GM18907 (cell line): ENCODE measurements around the gene ZFPM1.

Source experiments
- ATAC-seq: cut with Tn5 transposase; IDR thresholded peaks from one replicate; pipeline ENCODE4 v1.9.1; 2021; ENCODE audit warnings: mild to moderate bottlenecking, moderate library complexity; ENCODE audit not compliant: unreplicated experiment

Gene ZFPM1

DNA sequence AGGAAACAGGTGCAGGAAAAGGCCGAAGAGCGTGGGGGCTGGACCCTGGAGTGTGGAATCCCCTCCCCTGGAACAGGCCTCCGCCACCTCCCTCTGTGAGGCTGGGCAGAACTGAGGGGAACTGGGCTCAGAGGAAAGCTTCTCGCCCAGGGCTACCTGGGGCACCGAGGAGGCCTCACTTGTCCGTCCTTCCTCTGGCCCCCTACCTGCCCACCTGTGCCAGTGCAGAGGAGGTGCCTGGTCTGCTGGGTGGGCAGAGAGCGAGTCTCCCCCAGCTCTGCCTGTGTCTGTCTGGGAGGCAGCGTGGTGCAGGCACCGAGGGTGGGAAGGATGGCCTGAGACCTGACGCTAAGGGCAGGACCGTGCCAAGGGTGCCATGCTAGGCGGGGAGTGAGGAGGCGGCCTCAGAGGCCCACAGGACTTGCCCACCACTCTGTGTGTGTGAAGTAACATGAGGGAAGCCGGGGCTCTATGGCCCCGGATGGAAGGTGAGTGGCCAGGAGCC is 42.2 kb downstream of the ZFPM1 start:
- no peak for ATAC-seq

DNA sequence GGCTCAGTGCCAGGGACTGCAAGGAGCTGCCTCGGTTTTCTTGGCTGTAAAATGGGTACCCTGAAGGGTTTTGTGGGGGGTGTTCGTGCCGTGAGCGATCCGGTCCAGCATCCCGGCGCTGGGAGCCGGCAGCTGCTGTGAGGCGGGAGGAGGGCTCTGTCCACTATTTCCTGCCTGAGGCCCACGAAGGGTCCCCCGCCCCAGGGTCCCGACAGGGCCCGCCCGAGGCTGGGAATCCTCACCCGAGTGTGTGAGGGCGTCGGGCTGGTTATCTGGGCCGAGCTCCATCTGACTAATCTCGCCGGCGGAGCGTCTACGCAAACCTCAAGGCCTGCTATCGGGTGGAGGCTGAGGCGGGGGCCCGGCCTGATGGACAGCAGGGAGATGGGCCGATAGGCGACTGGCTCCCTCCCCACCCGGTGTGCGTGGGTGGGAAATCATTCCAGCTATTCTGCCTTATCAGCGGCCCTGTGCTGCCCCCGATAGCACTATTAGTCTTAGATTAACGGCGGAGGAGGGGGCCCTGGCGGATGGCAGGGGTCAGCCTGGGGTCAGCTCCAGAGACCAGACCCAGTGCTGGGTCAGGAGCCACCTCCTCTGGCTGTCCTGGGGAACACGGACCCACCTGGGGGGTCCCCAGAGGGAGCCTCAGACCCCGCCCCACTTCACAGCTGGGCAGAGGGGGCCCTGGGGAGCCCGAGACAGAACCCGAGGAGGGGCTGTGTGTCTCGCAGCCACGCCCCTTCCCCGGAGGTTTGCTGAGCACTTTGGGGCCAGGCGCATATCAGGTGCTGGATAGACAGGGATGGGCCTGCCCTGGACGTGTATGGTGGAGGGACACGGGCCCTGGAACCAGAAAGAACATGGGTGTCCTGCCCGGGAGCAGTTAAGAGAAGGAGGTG is 44.7 kb downstream of the ZFPM1 start:
- no peak for ATAC-seq

DNA sequence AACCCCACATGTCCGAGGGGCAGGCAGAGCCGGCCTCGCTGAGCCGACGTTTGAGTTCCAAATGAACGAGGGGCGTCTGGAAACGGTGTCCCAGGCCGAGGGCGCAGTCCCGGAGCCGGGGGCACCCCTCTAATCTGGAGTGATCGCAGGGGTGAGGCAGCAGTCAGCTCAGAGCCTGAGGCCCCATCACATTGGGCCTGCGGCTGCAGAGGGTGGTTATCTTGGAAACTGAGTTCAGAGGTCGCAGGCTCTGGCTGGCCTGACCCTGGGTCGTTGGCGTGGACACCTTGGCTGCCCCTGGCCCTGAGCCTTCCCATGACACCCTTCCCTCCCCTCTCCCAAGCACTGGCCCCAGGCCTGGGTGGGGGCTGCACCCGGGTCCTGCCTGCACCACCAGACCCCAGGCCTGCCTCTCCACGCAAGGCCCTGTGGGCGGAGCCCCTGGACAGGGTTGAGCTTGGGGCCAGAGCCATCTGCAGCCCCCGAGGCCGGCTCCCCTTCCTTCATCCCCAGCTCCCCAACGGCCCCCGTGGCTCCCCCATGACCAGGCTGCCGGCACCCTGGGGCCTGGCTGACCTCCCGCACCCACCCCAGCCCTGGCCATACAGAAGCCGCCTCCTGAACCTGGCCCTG is 45.6 kb downstream of the ZFPM1 start:
- ATAC-seq: no peak

DNA sequence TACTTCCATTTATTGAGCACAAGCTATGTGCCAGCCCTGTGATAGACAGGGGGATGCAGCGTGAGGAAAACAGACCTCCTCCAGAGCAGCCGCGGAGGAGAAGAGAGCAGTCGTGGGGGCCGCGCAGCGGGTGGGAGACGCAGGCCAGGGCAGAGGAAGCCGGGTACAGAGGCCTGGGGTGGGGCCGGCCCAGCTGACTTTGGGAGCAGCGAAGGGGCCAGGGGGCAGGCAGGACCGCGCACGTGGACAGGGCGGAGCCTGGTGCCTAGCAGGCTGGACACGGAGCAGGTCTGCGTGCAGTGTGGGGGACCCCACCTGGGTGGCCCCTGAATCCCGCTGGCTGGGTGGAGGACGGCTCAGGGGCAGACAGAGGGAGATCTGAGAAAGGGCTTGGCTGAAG is 46.2 kb downstream of the ZFPM1 start:
- ATAC-seq: no peak

DNA sequence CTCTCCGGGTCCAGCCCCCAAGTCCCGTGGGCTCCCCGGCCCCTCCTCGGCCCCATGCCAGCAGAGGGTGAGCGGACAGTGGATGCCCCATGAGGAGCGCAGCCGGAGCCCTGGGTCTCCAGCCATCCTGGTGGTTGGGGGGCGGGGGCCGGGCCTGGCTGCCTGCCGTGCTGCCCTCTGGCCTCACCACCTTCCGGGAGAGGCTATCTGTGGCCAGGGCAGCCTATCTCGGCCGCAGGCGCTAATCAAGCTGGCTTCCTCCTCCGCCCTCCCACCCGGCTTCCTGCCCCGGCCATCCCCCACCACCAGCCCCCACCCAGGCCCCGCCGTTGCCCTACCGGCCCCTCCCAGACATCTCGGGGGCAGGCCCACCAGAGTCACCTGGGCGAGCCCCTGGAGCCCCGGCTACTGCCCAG is 46.8 kb downstream of the ZFPM1 start:
- no peak for ATAC-seq

DNA sequence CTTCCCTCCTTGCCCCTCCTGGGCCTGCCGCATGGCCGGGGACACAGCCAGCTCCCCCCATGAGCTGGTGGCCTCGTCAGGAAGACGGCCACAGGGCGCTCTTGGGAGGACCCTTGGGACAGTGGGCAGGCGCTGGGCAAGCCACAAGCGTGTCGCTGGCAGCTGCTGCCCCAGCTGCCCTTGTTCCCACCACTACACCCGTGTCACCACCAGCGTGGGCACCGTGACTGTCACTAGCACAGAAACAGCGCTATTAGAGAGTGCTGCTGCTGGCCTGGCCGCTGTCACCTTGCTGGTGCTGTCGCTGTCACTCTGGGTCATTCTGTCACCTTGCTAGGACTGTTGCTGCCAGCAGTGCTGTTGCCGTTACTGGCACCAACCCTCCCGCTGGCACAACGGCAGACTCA is 47.2 kb downstream of the ZFPM1 start:
- no peak for ATAC-seq

DNA sequence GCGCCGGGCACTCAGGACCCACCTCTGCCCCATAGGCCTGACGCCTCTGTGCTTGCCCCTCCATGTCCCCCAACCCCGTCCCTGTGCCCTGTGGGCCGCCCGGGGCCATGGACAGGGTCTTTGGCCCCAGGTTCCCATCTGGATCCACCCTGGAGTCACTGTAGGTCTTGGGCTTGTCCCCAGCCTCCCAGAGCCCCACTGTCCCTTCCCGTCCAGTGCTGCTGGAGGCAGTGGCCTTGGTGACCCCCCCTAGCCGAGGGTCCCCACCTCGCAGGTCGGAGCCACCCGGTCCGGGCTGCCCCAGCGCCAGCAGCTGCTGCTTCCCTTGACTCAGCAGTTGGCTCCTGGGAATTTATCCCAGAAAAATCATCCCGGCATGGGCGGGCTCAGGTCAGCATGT is 49.3 kb downstream of the ZFPM1 start:
- ATAC-seq: no peak

DNA sequence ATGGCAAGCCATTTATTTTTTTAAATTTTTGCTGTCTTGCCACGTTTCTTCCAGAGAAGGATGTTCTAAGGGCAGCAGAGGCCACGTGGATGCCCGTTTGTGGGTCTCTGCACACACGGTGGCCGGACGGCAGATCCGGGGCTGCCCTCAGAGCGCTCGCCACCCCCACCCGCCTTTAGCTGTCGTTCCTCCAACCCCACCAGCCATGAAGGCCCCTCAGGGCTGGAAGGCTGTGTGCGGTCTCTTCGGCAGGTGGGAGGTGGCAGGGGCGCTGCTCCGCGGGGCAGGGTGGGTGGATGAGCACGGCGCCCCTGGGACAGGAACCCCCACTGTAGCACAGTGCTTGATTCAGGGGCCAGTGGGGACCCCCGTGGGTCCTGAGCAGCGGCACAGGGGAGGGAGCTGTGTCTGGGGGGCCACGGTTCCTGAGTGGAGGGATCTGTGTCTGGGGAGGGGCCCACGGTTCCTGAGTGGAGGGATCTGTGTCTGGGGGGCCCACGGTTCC is 49.7 kb downstream of the ZFPM1 start:
- ATAC-seq: no peak

DNA sequence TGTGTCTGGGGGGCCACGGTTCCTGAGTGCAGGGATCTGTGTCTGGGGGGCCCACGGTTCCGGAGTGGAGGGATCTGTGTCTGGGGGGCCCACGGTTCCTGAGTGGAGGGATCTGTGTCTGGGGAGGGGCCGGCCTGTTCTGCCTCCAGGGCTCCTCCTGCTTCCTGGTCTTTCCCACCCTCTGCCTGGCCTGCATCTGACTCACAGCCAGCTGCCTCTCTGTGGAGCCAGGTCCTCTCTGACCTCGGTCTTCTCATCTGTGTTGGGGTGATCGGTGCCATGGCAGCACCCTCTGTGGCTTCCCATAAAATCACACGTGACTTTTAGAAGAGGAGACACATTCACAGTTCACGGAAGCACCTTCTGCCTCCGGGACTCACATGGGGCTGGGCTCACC is 50.3 kb downstream of the ZFPM1 start:
- no peak for ATAC-seq

DNA sequence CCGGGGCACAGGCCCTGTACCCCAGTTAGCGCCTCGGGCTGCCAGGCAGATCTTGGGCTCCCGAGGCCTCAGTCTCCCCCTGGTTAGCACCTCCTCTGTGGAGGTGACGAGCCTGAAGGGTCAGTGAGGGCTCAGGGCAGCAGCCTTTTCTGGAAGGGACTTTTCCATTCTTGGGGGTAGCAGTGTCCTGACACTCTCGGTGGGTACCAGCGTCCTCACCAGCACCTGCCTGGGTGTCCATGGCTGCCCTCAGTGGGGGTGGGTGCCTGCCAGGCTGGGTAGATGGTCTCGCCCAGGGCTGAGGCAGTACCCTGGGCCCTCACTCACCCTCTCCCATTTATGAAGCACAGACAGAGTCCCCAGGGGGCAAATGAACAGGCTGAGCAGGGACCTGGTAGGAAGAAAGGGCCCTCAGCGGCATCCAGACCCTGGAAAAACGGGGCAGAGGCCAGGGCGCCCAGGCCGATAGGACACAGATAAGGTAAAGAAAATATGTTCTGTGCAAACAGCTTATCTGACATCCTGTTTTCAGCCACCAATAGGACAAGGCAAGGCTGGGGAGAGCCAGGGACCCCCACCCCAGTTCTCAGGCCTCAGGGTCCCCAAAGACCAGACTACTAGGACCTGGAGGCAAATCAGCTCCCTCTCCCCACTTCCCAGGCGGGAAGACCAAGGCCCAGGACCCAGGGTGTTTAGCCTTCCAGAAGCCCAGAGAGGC is 50.9 kb downstream of the ZFPM1 start:
- ATAC-seq: no peak

DNA sequence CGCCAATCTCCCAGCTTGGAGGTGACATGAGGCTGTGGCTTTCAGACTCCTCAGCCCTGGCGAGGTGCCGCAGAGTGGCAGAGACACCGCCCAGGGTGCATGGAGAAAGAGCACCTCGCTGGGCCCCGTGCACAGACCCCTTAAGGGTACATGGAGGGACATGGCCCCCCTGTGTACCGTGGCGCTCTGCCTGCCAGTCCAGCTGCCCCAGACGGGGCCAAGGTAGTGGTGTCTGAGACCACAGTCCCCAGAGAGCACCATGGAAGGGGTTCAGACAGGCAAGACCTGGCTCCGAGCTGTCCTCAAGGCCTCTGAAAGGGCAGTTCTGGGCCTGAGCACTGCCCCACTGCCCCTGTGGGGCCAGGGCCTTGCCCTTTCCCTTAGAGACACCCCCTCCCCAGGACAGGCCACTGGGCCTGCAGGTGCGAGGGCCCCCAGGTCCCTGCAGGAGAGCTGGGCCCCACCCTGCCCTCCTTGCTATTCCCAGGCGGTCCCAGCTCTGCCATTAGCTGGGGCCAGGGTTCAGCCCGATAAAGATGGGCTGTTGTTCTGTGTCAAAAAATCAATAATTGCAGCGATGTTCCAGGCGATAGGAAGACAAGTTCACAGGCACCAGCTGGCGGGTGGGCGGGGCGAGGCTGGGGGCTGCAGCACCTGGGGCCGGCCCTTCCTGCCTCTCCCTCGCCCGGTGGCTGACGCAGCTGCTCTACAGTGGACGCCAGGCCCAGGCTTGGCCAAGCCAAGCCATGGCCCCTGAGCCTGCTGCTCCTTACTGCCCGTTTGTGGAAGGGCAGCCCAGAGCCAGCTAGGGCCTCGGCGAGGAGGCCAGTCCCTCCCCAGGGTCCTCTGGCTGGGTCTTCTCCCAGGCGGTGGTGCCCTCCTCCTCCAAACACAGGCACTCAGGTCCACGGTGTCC is 51.7 kb downstream of the ZFPM1 start:
- ATAC-seq: no peak

DNA sequence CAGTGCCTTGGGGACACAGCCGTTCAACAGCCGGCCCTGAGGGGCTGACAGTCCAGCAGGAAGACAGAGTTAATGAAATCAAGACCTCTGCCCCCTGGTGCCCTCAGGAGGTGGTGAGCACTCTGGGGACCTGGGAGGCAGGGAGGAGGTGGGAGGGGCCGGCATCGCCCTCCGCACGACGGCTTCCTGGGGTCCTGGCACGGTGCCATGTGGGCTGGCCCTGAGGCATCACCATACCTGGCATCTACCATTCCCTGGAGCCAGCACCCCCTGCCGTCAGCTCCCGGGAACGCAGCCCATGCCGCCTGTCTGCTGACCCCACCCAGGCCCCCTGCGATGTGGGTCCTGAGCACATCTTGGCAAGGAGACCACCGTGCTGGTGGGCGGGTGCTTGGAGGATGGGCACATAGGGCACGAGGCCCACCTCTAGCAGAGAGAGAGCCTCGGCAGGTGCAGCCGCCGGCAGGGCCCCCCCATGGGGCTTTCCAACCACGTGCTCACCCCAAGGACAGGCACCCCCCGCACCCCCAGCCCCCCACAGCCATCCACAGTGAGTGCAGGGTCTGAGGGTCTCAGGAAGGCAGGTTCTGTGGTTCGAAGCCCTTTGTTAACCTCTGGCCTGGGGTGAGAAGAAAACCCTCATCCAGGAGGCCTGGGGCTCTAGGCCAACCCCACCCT is 52.5 kb downstream of the ZFPM1 start:
- ATAC-seq: no peak

DNA sequence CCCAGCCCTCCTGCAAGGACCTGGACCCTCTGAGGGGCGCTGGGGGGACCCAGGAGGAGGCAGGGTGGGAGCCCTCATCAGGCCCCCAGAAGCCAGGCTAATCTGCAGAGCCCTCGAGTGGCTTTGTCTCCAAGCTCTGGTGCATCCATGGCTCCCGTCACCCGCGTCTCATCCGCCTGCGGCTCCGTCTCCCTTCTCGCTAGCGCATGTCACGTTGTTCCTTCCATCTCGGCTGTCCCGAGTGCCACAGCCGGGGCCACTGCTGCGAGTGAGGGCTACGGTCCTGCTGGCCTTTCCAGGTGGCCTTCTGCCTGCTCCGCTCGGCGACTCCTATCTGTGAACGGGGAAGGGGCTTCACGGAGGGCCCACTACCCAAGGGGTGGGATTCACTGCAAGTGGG is 53.6 kb downstream of the ZFPM1 start:
- ATAC-seq: no peak

DNA sequence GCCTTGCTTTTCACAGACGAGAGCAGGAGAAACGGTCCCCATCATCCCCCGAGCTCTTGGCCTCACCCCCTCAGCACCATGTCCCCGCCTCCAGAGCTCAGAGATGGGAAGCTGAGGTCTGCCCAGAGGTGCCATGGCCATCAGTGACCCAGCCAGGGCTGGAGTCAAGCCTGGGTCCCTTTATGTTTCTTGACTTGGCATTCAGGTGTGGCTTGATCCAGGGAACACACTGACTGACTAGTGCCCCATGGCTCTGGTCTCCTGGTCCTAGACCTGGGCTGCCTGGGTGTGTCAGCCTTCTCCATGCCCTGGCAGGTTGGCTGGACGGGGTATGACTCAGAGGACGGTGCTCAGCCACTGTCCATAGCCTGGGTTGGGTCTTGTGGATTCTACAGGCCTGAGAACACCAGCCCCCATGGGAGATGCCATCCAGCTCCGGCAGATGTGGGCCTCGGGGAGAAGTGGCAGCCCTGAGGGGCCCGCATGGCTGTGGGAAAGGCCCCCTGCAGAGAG is 54.2 kb downstream of the ZFPM1 start:
- no peak for ATAC-seq

DNA sequence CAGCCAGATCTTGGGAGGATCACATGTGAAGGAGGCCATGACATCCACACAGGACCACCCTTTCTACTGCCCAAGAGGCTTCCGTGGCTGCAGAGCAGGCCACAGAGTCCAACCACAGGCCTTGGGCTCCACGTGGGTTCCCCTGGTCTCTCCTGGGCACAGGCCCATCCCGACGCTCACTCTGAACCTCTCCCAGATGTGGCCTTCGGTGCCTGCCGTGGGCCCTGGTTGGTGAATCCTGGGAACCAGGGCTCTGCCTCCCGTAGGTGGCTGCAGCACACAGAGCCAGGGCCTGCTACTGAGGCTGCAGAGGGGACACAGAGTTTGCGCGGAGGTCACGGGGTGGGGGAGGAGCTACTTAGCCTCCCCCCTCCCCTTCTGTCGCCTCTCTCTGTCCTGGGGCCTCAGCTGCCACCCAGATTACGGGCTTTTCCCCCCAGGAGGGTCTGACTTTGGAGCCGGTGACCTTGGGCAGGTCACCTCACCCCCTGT is 55.3 kb downstream of the ZFPM1 start:
- no peak for ATAC-seq

DNA sequence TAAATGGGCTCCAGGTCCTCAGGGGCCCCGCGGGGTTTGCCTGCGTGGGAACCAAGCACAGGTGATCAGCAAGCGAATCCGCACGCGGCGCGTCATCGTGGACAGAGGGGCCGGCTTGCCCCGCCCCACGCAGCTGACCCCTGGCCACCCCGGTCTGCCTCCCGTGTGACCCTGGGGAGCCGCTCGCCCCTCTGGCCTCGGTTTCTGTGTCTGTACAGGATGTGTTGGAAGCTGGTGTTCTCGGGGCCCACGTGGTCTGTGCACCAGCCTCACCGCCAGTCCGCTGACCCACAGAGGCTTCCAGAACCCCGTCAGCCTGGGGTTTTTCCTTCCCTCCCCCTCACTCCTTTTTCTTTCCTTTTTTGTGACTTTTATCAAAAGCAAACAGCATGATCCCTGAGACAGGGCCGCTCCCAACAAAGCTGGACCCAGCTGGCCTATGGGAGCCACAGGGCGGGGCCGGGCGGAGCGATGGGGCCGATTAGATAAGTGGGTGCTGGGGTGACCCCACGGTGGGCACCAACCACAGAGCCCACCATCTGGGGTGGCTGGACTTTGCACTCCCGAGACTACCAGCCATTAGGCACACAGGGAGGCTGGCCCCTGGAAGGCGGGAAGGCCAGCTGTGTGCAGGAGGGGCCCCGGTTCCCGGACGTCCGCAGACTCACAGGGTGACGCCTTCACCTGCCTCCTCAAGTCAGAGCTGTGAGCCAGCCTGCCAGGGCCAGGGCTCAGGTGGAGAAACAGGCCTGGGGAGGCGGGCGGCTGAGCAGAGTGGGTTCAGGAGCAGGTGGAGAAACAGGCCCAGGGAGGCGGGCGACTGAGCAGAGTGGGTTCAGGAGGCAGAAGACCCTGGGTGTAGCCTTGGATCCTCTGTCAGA is 56.0 kb downstream of the ZFPM1 start:
- no peak for ATAC-seq

DNA sequence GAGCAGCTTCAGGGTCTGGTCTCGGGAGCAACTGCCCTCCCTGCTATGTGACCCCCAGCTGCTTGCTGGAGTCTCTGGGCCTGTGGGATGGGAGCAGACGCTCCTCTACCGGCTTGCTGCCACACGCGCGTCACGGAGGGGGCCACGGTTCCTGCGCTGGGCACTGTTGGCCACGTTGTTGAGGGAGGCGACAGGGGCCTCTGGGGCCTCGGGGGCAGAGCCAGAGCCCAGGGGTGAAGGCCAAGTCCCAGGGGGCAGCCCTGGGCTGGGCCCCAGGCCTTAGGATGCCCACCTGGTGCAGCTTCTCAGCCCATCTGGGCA is 56.6 kb downstream of the ZFPM1 start:
- no peak for ATAC-seq

DNA sequence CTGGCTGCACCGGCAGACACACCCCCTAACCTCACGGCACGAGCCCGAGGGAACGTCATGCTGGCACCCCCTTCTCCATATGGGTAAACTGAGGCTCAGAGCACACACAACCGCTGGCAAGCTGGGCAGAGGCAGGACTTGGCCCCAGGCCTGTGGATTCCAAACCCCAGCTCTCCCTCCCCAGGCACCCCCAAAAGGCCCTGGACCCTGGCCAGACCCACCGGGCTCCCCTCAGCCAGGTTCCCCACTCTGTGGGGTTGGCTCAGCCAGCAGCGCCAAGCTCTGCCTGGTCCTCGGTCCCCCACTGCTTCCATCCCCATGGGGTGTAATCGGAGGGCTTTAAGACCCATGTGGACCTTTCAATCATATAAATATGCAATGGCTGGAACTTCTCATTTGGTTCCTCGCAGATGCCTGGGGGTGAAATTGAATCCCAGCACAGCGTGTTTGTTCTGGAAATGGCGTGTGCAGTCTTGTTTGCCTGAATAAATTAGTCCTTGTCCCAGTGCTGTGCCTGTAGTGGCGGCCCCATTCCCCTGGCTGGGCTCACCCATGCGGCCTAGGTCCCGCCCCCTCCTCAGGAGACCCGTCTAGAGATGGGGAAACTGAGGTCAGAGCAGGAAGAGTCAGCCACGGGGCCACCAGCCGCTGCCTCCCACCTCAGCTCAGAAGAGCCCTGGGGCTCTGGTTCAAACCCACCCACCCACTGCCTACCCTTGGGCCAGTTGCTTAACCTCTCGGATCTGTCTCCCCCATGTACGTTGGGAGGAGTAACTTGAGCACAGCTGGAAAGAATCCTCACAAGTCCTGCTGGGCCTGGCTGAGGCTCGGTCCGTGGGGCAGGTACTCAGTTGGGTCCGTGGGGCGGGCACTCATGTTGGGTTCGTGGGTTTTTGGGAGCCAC is 57.3 kb downstream of the ZFPM1 start:
- ATAC-seq: no peak
